Stimulated activated CD4-positive, alpha-beta T cell treated with anti-CD3 and anti-CD28 coated beads, Interleukin-2, amount 100 ng/mL, for 48 hours (primary cell): ENCODE measurements around the gene WFS1.

Experiments
- DNase-seq, 2 donors: peaks; one replicate each; pipeline ENCODE4 v3.0.0-alpha.2; 2020

Gene WFS1

GRCh38 chr4:6262847-6263487, 6.7 kb upstream of the WFS1 start:
- no peak for DNase-seq

DNA sequence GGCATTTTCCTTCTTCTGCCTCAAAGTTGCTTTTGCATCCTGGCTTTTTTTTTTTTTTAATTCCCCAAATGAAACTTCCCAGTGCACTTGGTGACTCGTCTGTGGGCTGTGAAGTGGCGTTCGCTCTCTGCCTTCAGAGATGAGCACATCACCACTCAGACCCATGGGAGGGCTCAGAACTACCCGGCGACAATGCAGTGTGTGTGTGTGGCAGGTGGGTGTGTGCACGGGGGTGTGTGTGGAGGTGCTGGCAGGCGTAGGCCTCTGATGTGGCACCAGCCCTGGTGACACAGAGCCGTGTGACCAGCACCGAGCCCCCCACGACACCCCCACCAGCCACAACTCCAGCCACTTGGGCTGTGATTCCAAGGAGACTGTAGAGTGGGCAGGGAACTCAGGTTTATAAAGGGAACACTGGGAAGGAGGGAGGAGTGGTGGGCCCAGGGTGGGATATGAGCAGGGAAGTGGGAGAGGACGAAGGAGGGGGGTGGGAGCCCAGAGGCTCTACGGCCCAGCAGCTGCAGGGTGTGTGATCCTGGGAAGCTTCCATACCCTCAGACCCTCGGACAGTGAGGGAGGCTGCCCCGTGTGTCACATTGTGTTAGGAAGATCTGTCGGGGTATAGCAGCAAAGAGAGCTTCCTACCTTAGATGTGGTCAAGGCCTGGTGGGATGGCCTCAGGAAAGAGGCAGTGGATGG, 6.0 kb upstream of the WFS1 start:
- no peak for DNase-seq

- no peak for DNase-seq
Observed at GRCh38 chr4:6264225-6264540, 5.5 kb upstream of the WFS1 start.

DNA sequence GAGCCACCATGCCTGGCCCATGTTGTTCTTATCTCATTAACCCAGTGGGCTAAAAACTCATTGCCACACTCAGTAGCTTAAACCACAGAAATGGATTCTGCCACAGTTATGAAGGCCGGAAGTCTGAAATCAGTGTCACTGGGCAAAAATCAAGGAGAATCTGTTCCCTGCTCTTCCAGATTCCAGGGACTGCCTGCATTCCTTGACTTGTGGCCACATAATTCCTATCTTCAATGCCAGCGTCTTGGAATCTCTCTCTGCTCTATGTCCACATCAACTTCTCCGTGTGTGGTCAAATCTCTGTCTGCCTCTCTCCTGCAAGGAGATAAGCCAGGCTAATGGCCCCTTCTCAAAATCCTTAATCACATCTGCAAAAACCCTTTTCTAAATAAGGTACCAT, 4.1 kb upstream of the WFS1 start:
- DNase-seq = no peak

DNA sequence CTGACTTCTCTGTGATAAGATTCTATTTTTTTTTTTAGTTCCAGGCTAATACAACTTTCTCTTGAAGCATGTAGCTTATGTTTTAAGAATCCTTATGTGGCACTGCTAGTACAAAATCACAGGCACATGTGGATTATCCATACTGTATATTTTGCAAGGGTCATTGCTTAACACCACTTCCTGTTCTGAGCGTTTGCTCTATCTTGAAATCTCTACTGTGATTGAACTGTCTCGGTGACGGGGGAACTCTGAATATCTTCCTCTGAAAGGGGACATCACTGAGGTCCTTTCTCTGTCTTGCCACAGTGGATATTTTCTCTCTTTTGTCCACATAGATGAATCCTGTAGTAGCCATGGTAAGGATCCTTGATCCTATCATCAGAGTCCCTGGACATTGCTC, 2.1 kb upstream of the WFS1 start:
- no peak for DNase-seq

GRCh38 chr4:6268650-6269615, 717 bp upstream of the WFS1 start:
- no peak for DNase-seq

DNA sequence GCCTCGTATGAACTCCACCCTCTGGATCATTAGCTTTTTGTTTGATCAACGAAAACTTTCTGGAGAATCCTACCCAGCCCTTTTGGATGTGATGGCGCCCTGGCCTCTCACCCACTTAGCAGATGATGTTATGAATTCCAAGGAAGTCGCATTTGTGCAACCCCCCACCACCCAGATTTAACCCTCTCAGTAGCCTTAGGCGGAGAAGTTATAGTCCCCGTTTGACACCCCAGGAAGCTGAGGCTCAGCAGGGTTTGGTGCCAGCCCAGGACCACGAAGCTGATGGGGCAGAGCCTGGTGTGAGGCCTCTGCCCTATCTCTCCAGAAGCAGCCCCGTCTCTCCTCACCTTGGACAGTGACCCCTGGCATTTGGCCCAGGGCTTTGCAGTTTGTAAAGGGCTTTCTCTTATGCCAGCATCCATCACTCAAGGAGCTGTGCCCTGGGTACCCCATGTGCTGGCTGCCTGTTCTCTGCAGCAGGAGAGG, 1.0 kb downstream of the WFS1 start:
- DNase-seq = no peak

DNA sequence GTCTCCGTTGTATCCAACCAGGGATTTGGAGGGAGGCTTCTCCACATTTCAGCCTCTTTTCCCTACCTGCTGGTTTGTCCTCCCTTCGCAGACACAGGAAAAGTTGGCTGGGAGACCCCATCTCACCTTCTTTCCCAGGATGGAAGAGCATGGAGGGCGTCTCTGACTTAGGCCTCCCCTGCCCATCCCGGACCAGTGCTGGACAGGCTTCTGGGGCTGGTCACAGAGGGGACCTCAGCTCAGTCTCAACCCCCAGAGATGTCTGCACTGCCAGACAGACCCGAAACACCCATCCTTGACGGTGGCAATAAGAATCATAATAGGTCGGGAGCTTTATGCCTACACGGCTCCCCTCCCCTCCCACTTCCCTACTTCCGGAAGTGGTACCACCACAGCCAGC, 1.6 kb downstream of the WFS1 start:
- DNase-seq = no peak

- no peak for DNase-seq
Observed at GRCh38 chr4:6271701-6272465, 2.2 kb downstream of the WFS1 start.

GRCh38 chr4:6272863-6273660, 3.4 kb downstream of the WFS1 start:
- DNase-seq = no peak

DNA sequence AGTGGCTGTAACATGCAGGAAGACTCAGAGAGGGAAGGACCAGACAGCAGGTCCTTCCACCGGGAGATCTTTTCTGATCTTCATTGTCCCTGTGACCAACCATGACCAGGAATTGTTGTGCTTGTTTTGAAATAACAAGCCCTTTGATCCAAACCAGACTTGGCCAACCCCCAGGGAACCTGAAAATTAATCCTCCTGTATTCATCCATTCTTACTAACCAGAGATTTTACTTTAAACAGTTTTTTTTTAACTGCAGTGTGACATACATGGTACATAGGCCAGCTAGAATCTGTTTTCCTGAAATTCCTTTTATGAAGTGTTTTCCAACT, 4.0 kb downstream of the WFS1 start:
- no peak for DNase-seq

- no peak for DNase-seq
Observed at GRCh38 chr4:6275351-6275750, 5.7 kb downstream of the WFS1 start.

DNA sequence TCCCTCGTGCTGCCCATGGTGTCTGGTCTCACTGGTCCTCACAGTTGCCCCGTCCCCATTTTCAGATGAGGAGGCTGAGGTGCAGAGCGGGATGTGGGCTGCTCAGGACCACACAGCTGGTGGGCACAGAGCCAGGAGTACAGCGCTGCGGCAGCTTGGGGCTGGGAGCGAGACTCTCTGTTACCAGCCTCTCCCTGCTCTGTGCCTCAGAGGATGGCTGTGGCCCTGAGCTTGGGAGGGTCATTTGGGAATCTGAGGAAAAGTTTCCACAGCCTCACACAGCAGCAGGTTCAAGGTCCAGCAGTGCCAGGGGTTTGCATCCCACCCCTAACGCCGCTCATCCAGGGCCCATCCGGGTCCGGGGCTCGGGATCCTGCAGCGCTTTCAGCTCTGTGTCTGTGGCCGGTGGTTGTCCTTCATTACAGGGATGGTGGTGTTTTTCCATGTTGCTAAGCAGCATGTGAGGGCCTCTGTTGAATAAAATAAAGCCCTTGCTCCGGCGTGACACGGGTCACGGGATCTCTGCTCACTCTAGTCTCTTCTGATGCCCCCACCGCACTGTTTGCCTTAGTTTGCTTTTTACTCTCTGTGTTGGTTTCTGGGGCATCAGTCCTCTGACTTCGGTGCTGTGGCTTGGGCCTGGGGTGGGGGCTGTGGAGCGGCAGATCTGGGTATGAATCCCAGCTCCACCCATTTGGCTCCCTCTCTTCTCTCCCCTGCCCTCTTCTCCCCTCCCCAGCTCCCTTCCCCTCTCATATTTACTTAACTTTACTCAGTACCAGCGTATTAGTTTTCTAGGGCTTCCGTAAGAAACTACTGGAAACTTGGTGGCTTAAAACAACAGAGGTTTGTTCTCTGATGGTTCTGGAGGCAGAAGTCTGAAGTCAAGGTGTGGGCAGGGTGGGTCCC, 6.5 kb downstream of the WFS1 start:
- DNase-seq = no peak

DNA sequence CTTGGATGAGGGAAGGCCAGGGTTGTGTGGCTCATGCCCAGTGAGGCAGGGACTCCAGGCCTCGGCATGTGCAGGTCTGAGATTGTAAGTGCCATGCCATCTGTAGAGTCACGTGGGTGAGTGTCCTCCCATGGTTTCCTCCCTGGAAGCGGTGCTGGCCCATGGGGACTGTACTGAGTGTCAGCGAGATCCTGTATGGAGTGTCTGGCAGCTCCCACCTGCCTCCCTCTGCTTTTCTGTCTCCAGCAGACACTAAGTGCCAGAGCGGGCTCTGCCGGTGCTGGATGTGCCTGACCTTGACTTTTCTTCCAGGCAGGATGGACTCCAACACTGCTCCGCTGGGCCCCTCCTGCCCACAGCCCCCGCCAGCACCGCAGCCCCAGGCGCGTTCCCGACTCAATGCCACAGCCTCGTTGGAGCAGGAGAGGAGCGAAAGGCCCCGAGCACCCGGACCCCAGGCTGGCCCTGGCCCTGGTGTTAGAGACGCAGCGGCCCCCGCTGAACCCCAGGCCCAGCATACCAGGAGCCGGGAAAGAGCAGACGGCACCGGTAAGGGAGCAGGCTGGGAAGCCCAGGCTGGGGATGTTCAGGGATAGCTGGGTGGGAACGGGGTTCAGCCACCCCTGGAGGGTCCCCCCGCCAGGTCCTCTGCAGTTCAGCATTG, 7.6 kb downstream of the WFS1 start:
- DNase-seq = no peak

- DNase-seq = no peak
Observed at GRCh38 chr4:6277935-6278800, 8.5 kb downstream of the WFS1 start.

GRCh38 chr4:6278801-6279197, 9.1 kb downstream of the WFS1 start:
- no peak for DNase-seq

DNA sequence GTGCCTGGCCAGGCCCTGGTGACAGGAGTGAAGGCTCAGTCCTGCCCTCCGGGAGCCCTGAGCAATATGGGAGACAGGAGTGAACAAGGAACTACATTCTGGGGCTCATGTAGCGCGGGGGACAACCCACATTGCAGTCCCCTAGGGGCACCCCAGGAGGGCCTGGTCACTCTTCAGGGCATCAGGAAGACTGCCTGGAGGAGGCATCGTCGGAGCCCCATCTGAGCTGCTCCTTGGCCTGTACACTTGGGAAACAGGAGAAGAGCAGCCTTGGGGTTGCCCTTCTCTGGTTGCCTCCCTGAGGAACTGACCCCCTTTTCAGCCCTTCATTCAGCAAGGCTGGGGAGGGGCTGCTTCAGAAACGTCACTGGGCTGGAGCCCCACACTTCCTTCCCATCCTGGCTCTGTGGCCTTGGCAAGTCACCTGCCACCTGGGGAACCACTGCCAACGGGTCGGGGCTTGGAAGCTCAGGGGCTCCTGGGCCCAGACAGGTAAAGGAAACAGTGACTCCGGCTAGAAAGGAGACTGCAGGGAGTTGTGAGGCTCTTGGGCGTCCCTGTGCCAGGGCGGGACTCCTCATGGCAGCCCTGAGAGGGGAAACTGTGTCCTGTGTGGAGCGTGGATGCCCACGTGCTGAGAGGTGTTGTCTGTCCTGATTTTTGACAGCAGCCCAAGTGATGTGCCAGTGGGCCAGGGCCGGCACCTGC, 10.1 kb downstream of the WFS1 start:
- DNase-seq = no peak

- DNase-seq = no peak
Observed at GRCh38 chr4:6280365-6280996, 10.8 kb downstream of the WFS1 start.
